ENCODE measurements around the gene GLIS1. TPM values are rescaled to one million over a fixed set of nuclear protein-coding genes. Genes with fewer than 3 reads are reported as not detected.

Gene GLIS1
- total RNA-seq, 1 experiment from 2014 or later = 0.28 TPM

GRCh38 chr1:53468374-53468773 is 270.6 kb downstream of the GLIS1 start:
- no peak overlapping the region for H2BK20ac ChIP-seq (ENCODE audit: low read depth, low read length, poor library complexity, severe bottlenecking)
- peaks cover 2% of the 10 kb centered on the region; the same call in 1 of the 2 replicates for H3K4me1 ChIP-seq (ENCODE audit: insufficient read depth, low read length)
- no peaks in the 10 kb centered on the region for H3K79me2 ChIP-seq (ENCODE audit: insufficient read depth, low read length)
- H3K9me3 ChIP-seq (ENCODE audit: control insufficient read depth, low read depth, low read length) = no peaks in the 10 kb centered on the region
- H4K91ac ChIP-seq (ENCODE audit: insufficient read length, low read depth, low read length) = no peak overlapping the region
- Mint-ChIP-seq H3K27ac (no peak overlapping the region), H3K4me3 (no peak overlapping the region), H3K4me1 (peaks cover 8 to 16% of the 10 kb centered on the region in 2 experiments), H3K36me3 (ENCODE audit: insufficient read depth in 1 of 3, low read depth in 3 of 3) (peaks cover 0 to 4% (median 0%) of the 10 kb centered on the region in 3 experiments; a peak in 1 of 7 replicates), H3K27me3 (ENCODE audit: low read depth) (peaks cover 24% of the 10 kb centered on the region), H3K9me3 (peaks cover 3 to 6% of the 10 kb centered on the region in 2 experiments; a peak in 2 of 5 replicates)
- H2BK15ac ChIP-seq (ENCODE audit: low read depth, low read length) = no peak overlapping the region
- H4K5ac ChIP-seq (ENCODE audit: insufficient read length, low read depth, low read length) = no peak overlapping the region
- no peak overlapping the region for H2BK120ac ChIP-seq (ENCODE audit: low read depth, low read length, poor library complexity, severe bottlenecking)
- H3T11ph ChIP-seq (ENCODE audit: low read length) = no peak overlapping the region
- no peak overlapping the region for H2BK5ac ChIP-seq (ENCODE audit: insufficient read length, low read length)
- no peak overlapping the region for H3K14ac ChIP-seq (ENCODE audit: insufficient read depth, low read length)
- H3K9ac ChIP-seq (ENCODE audit: extremely low read depth, insufficient read length, low read length) = no peak overlapping the region
- no peak for DNase-seq
- H4K8ac ChIP-seq (replicated peaks; ENCODE audit: insufficient read length, low read depth, low read length) = no peak overlapping the region
- no peaks in the 10 kb centered on the region; the same call in 1 of the 2 replicates for H3K27me3 ChIP-seq (ENCODE audit: insufficient read depth, low read length)
- H2BK12ac ChIP-seq (ENCODE audit: insufficient read length, low read depth, low read length) = no peak overlapping the region
- TF ChIP-seq CTCF (conservative IDR thresholded peaks at IDR 0.05) = no peak
- H3K18ac ChIP-seq (ENCODE audit: insufficient read length, low read depth, low read length) = no peak overlapping the region
- H3K56ac ChIP-seq (ENCODE audit: insufficient read length, low read depth, low read length) = no peak overlapping the region
- H2AK5ac ChIP-seq (ENCODE audit: insufficient read length, low read length) = no peak overlapping the region
- no peak overlapping the region for H3K27ac ChIP-seq (ENCODE audit: insufficient read length, low read depth, low read length)
- no peaks in the 10 kb centered on the region for H3K79me1 ChIP-seq (ENCODE audit: insufficient read depth, low read depth, low read length, poor library complexity, severe bottlenecking)
- no peak overlapping the region for H2AFZ ChIP-seq (ENCODE audit: low read length)
- H4K20me1 ChIP-seq (ENCODE audit: control insufficient read depth, insufficient read depth, insufficient read length) = no peaks in the 10 kb centered on the region
- H3K23me2 ChIP-seq (ENCODE audit: insufficient read length, low read depth, low read length, poor library complexity, severe bottlenecking) = no peaks in the 10 kb centered on the region
- no peak overlapping the region for H3K4me2 ChIP-seq (ENCODE audit: insufficient read depth, insufficient read length, low read length)
- WGBS (ENCODE audit: extremely low coverage, insufficient read length, low lambda C conversion rate) = no CpG with 5 or more reads among the region's 2 CpGs
- no peak overlapping the region for H3K23ac ChIP-seq (ENCODE audit: insufficient read length, low read depth, low read length)
- no peak overlapping the region for H3K4ac ChIP-seq (ENCODE audit: low read depth, low read length)
